Stomach smooth muscle (tissue), 2 donors: ENCODE results near the gene MED12L.
"Not testable (repeated sequence)": the region's sequence is repeated elsewhere in the genome, so short reads cannot be mapped to it uniquely, and the experiment has no call there.

Experiments used
- H3K27ac ChIP-seq: one replicate; pipeline ENCODE4 v1.7.0; 2013; ENCODE audit warnings: mild to moderate bottlenecking, low read length, inconsistent platforms
- H3K27me3 ChIP-seq, 2 donors: one replicate each; pipeline ENCODE4 v1.7.0; 2013; ENCODE audit warnings: low read length in 2 of 2; ENCODE audit not compliant: insufficient read depth in 2 of 2, control insufficient read depth in 1 of 2
- H3K36me3 ChIP-seq, 2 donors: one replicate each; pipeline ENCODE4 v1.7.0; 2013; ENCODE audit warnings: low read length in 2 of 2; ENCODE audit not compliant: control insufficient read depth in 2 of 2, insufficient read depth in 2 of 2
- H3K4me1 ChIP-seq: one replicate; pipeline ENCODE4 v1.7.0; 2013; ENCODE audit warnings: low read length; ENCODE audit not compliant: control insufficient read depth, insufficient read depth
- H3K4me3 ChIP-seq, 2 donors: one replicate each; pipeline ENCODE4 v1.7.0; 2013; ENCODE audit warnings: low read length in 2 of 2
- H3K9ac ChIP-seq, 2 donors: one replicate each; pipeline ENCODE4 v1.7.0; 2013; ENCODE audit warnings: low read length in 2 of 2, mild to moderate bottlenecking in 1 of 2
- H3K9me3 ChIP-seq, 2 donors: one replicate each; pipeline ENCODE4 v1.7.0; 2013; ENCODE audit warnings: low read length in 2 of 2; ENCODE audit not compliant: control insufficient read depth in 2 of 2
- donor health status: healthy.
- donor health status: Pancreatic carcinoma.

MED12L gene

GRCh38 chr3:151227807-151228665, 142.6 kb downstream of the MED12L start:
- Histone ChIP-seq H3K9ac (no peak overlapping the region), H3K4me3 (peak overlapping the region; percentile 29 to 36), H3K27ac (peak overlapping the region; percentile 43)

GRCh38 chr3:151228666-151229040, 143.2 kb downstream of the MED12L start:
- Histone ChIP-seq H3K4me1 (peaks cover 15% of the 10 kb centered on the region), H3K27ac (peak overlapping the region; percentile 43), H3K9me3 (no peaks in the 10 kb centered on the region)

More at GRCh38 chr3:151227807-151228665, 142.6 kb downstream of the MED12L start:
- H3K9me3 ChIP-seq: no peaks in the 10 kb centered on the region
- H3K4me1 ChIP-seq: peaks cover 15% of the 10 kb centered on the region
- no peaks in the 10 kb centered on the region for H3K27me3 ChIP-seq
- H3K36me3 ChIP-seq: no peaks in the 10 kb centered on the region

GRCh38 chr3:151230646-151231045, 145.2 kb downstream of the MED12L start:
- Histone ChIP-seq H3K9ac (no peak overlapping the region), H3K4me1 (peaks cover 20% of the 10 kb centered on the region), H3K9me3 (no peaks in the 10 kb centered on the region), H3K27me3 (no peaks in the 10 kb centered on the region), H3K27ac (no peak overlapping the region), H3K4me3 (no peak overlapping the region), H3K36me3 (no peaks in the 10 kb centered on the region)

More at GRCh38 chr3:151228666-151229040, 143.2 kb downstream of the MED12L start:
- no peak overlapping the region for H3K9ac ChIP-seq
- no peaks in the 10 kb centered on the region for H3K27me3 ChIP-seq
- H3K4me3 ChIP-seq: no peak overlapping the region
- no peaks in the 10 kb centered on the region for H3K36me3 ChIP-seq

DNA sequence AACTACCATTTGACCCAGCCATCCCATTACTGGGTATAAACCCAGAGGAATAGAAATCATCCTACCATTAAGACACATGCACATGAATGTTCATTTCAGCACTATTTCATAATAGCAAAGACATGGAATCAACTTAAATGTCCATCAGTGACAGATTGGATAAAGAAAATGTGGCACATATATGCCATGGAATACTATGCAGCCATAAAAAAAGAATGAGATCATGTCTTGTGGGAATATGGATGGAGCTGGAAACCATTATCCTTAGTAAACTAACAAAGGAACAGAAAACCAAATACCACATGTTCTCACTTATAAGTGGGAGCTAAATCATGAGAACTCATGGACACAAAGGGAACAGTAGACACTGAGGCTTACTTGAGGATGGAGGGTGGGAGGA, 146.9 kb downstream of the MED12L start:
- H3K4me1 ChIP-seq: peaks cover 14% of the 10 kb centered on the region
- H3K27me3 ChIP-seq, H3K27ac ChIP-seq, H3K9ac ChIP-seq, H3K4me3 ChIP-seq, H3K36me3 ChIP-seq, H3K9me3 ChIP-seq: not testable (repeated sequence)

GRCh38 chr3:151232991-151233390, 147.5 kb downstream of the MED12L start:
- Histone ChIP-seq H3K4me3 (no peak overlapping the region), H3K9ac (no peak overlapping the region), H3K4me1 (peaks cover 9% of the 10 kb centered on the region), H3K27me3 (no peaks in the 10 kb centered on the region), H3K36me3 (no peaks in the 10 kb centered on the region), H3K27ac (no peak overlapping the region), H3K9me3 (no peaks in the 10 kb centered on the region)

DNA sequence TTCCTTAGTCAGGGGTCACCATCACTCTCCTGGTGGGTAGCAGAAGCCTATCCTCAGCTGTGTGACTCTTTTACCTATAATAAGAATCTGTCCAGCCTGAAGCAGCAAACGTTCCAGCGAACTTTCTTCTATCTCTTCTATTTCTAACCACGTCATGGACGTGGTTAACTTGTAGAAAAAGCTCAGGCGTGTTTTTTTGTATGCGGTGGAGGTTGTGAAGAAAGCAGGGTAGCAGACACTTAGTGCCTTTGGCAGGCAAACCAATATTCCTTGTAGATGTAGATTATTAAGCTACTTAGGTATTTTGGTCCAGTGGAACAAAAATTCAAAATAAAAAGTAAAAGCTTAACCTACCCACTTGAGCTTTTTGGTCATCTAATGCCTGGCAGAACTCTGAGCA, 149.4 kb downstream of the MED12L start:
- Histone ChIP-seq H3K36me3 (no peaks in the 10 kb centered on the region), H3K27ac (no peak overlapping the region)

GRCh38 chr3:151236316-151236715, 150.9 kb downstream of the MED12L start:
- no peak overlapping the region for H3K27ac ChIP-seq
- H3K27me3 ChIP-seq: no peaks in the 10 kb centered on the region

More for the DNA sequence above, 149.4 kb downstream of the MED12L start:
- no peaks in the 10 kb centered on the region for H3K27me3 ChIP-seq
- H3K9ac ChIP-seq: no peak overlapping the region
- H3K9me3 ChIP-seq: no peaks in the 10 kb centered on the region
- no peak overlapping the region for H3K4me3 ChIP-seq
- peaks cover 5% of the 10 kb centered on the region for H3K4me1 ChIP-seq

DNA sequence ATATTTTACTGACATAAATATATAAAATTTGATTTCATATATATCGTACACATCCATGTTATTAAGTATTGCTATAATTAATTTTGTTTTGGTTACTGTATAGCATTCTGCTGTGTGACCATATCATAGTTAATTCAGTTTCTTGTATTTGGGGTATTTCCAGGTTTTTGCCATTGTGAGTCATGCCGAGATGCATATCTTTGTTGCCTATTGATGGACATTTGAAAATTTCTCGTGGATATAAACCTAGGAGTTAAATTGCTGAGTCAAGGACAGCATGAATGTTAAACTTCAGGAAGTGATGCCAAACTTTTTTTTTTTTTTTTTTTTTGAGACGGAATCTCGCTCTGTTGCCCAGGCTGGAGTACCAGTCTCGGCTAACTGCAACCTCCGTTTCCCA, 151.3 kb downstream of the MED12L start:
- peaks cover 5% of the 10 kb centered on the region for H3K4me1 ChIP-seq
- H3K27ac ChIP-seq: no peak overlapping the region
- H3K9me3 ChIP-seq: no peaks in the 10 kb centered on the region
- no peak overlapping the region for H3K9ac ChIP-seq
- no peaks in the 10 kb centered on the region for H3K36me3 ChIP-seq
- H3K4me3 ChIP-seq: no peak overlapping the region
- no peaks in the 10 kb centered on the region for H3K27me3 ChIP-seq

More at GRCh38 chr3:151236316-151236715, 150.9 kb downstream of the MED12L start:
- Histone ChIP-seq H3K36me3 (no peaks in the 10 kb centered on the region), H3K4me1 (peaks cover 5% of the 10 kb centered on the region), H3K4me3 (no peak overlapping the region), H3K9me3 (no peaks in the 10 kb centered on the region), H3K9ac (no peak overlapping the region)

DNA sequence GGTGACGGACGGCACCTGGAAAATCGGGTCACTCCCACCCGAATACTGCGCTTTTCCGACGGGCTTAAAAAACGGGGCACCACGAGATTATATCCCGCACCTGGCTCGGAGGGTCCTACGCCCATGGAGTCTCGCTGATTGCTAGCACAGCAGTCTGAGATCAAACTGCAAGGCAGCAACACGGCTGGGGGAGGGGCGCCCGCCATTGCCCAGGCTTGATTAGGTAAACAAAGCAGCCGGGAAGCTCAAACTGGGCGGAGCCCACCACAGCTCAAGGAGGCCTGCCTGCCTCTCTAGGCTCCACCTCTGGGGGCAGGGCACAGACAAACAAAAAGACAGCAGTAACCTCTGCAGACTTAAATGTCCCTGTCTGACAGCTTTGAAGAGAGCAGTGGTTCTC, 156.5 kb downstream of the MED12L start:
- H3K9ac ChIP-seq, H3K9me3 ChIP-seq, H3K36me3 ChIP-seq, H3K4me1 ChIP-seq, H3K27me3 ChIP-seq, H3K27ac ChIP-seq, H3K4me3 ChIP-seq: not testable (repeated sequence)

DNA sequence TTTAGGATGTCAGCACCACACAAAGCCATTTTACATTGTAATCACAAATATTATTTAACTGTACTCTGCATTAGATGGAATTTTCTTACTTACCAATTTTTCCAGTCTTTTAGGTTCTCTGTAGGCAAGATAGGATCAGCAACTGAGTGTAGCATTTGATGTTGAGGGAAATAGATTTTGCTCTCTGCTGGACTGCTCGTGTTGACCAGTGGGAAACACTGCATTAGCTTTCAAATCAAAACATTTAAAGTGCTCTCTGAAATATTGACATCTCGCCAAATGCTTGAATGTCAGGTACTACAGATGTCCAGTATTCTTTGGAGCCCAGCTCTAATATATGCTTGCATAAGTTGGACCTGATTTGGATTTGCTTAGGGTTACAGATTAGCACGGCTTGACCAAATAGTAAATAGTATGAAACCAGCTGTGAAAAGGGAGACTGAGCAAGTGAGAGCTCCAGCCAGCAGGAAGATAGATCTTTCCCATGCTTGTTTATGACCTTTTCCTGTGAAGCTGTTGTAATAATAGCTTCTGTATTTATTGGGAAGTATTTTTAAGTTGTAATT, 163.4 kb downstream of the MED12L start:
- no peak overlapping the region for H3K9ac ChIP-seq
- no peaks in the 10 kb centered on the region for H3K9me3 ChIP-seq
- H3K4me3 ChIP-seq: peak overlapping the region; percentile 23 to 29

GRCh38 chr3:151256749-151257148, 171.3 kb downstream of the MED12L start:
- no peak overlapping the region for H3K9ac ChIP-seq
- no peaks in the 10 kb centered on the region for H3K9me3 ChIP-seq
- H3K36me3 ChIP-seq: peaks cover 0 to 2% of the 10 kb centered on the region in 2 donors
- H3K27ac ChIP-seq: peak overlapping the region; percentile 12
- H3K4me3 ChIP-seq: no peak overlapping the region
- peaks cover 10% of the 10 kb centered on the region for H3K4me1 ChIP-seq
- no peaks in the 10 kb centered on the region for H3K27me3 ChIP-seq

More for the DNA sequence above, 163.4 kb downstream of the MED12L start:
- Histone ChIP-seq H3K4me1 (peaks cover 3% of the 10 kb centered on the region), H3K36me3 (no peaks in the 10 kb centered on the region), H3K27me3 (no peaks in the 10 kb centered on the region), H3K27ac (no peak overlapping the region)
